ENCODE measurements around the gene GNAO1.
A peak's percentile ranks its signal among the peaks of the same experiment; 100 is the strongest.

The GNAO1 gene

DNA sequence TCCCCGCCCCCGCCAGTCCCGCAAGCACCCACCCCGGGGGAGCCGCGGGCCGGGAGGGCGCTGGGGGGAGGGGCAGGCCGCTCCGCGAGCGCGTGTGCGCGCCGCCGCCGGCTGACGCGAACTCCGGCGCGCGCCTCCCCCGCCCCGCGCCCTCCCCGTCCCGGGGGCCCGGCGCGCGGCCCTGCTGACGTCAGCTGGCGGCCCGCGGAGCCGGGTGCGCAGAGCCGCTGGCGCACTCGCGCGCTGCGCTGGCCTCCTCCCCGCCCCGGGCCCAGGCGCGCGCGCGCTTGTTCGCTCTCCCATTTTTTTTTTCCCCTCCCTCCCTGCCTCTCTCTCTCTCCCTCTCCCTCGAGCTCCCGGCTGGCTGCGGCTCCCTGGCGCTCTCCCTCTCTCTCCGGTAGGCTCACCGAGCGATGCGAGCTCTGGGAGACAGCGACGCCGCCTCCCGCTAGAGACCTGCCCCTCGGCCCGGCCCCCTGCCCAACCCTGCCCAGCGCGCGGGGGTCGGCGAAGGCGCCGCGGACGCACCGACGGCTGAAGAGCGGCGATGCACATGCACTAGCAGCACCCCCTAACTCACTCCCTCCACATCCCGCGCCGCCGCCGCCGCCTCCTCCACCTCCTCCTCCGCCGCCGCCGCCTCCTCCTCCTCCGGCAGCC is at the start of gene GNAO1:
Gene GNAO1, plus strand, starts transcription at position 334 of the 660 bp plus-strand sequence. CDS start 747 bp downstream, outside the sequence.
- DNase-seq (ENCODE audit: low read depth in 2 of 2): peak; percentile 27 to 28

DNA sequence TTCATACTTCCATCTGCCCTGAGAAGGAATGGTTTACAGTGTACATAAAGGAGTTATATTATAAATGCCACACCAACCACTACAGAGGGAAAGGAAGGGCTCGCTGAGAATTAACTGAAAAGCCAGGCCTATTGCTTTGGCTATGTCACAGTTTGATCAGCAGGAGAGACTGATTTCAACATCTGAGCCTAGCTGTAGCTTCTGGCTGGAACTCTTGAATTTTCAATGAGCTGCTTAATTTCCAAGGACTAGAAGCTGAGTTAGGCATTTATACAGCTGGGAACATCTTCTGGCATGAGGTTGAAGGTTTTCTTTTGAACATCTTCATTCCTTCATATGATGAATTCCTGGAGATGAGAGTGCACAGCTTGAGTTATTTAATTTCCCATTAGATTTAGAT is 47.6 kb upstream of the GNAO1 start:
- no peak for DNase-seq (ENCODE audit: low read depth in 2 of 2)

DNA sequence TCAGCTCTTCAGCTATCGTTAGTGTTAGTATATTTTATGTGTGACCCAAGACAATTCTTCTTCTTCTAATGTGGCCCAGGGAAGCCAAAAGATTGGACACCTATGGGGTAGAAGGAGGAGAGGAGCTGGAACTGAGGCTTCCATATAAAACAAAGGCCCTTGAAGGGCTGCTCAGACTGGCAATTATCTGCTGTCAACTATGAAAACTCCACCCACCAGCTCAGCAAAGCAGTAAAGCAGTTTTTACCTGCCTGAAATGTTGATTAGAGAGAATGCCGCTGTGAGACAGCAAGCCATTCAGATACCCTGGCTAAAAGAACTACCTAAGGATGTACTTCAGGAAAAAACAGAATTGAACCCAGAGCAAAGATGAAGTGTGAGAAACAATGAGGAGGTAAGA is 45.9 kb upstream of the GNAO1 start:
- no peak for DNase-seq (ENCODE audit: low read depth in 2 of 2)

DNA sequence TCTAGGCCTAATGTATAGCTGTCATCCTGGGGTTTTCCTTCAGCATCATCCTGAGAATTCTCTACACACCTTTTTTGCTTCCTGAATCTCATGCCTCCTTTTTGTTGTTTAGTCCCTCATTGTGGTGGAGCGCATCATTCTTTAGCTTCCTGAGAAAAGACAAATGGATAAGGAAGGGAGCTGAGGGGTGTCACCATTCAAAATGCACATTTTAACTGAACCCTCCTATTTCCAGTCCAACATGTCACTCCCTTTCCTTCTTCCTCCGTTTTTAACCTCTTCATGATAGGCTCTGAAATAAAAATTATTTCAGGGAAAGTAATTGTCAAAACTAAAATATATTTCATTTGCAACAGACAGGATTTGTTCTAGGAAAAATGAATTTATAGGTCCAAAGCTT is 39.7 kb upstream of the GNAO1 start:
- no peak for DNase-seq (ENCODE audit: low read depth in 2 of 2)

DNA sequence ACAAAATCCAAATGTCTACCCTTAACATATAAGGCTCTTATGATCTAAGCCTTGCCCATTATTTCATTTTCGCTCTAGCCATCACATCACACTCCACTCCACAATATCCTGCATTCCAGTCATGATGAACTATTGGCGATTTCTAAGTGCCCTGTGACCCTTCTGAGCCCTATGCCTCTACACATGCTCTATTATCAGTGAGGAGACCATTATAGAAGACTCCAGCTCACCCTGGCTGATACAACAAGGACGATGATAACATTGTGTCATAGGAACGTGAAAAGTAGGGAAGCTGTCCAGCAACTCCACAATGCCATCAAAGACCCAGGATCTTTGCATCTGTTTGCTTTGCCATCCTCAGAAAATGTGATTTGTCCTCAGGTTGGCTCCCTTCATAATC is 29.6 kb upstream of the GNAO1 start:
- DNase-seq (ENCODE audit: low read depth in 2 of 2): no peak

DNA sequence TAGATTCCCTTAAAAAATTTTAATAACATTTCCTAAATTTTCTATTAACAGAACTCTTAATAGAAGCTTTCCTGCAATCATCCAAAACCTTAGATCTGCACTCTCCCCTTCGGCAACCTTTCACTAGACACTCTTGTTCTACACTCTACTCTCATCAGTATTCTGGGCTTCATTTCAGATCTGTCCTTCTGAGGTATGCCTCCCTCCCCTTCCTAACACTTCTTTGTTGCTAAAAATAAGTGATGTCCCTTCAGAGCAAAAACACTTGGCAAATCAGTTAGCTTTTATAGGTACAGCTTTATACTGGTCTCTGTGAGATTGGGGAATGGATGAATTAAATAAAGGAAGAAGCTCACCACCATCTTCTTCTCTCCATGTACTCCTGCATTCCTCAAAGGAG is 28.2 kb upstream of the GNAO1 start:
- DNase-seq (ENCODE audit: low read depth in 2 of 2): no peak

- no peak for DNase-seq (ENCODE audit: low read depth in 2 of 2)
Observed at GRCh38 chr16:56163938-56164337, 27.4 kb upstream of the GNAO1 start.

DNA sequence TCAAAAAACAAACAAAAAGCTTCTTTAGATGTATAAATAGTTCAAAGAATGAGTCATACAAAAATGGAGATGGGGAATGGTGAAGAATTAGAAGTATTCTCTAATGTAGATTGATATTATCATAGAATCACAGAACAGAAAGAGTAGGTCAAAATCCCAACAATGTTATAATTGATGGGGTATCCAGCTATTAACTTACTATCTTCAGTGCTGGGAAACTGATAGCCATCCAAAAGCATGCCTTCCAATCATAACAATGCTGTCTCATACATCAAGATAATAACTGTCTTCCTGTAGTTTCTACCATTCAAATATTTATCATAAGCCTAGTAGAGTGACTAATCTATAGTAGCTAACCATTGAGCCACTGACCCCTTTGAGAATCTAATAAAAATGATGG is 26.7 kb upstream of the GNAO1 start:
- DNase-seq (ENCODE audit: low read depth in 2 of 2): no peak

DNA sequence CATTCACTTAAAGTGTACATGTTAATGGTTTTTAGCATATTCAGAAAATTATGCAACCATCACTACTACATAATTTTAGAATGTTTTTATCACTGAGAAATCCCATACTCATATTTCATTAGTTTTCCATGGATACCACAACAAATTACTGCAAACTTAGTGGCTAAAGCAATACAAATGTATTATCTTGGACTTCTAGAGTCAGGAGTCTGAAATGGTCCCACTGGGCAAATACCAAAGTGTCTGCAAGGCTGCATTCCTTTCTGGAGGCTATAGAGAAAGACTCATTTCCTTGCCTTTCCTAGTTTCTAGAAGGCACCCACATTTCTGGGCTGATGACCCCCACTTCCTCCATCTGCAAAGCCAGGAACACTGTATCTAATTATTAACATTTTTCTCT is 16.9 kb upstream of the GNAO1 start:
- DNase-seq (ENCODE audit: low read depth in 2 of 2): no peak

GRCh38 chr16:56181401-56181800 is 9.9 kb upstream of the GNAO1 start:
- no peak for DNase-seq (ENCODE audit: low read depth in 2 of 2)

DNA sequence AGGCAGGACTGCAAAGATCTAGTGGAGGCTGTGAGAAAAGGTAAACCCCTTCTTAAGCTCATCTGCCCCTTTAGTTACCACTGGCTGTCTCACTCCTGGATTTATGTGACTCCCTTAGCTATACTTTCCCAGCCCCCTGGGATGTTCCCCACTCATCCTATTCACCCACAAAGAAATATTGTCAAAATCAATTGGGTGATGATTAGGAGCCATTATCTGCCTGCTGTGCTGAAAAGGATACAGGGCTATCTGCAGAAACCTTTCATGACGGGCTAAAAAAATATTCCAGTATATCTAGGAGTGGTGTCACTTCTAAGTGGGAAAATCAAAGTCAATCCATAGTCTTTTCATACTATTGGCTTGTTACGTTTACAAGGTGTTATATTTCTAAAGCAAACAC is 8.0 kb upstream of the GNAO1 start:
- DNase-seq (ENCODE audit: low read depth in 2 of 2): no peak

GRCh38 chr16:56190048-56190676 is 1.1 kb upstream of the GNAO1 start:
- DNase-seq (ENCODE audit: low read depth in 2 of 2): no peak

DNA sequence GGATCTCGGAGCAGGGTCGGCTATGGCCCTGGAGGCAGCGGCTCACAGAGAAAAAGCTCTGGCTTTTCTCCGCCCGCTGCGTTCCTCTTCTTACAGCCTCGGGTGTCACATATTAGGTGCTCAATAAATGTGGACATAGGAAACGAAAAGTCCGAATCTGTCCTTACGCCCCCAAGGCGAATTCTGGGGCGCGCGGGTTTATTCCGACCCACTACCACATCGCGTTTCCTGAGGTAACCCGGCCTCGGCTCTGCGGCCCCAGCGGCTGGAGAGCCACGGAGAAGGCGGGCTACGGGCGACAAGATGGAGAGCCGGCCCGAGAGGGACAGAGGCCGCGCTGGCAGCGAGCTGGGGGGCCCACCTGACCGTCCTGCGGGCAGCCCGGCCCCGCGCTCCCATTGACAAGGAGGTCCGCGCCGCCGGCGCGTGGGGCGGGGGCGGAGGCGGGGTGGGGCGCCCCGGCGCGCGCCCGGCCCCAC is 573 bp upstream of the GNAO1 start:
- DNase-seq (ENCODE audit: low read depth in 2 of 2): no peak

DNA sequence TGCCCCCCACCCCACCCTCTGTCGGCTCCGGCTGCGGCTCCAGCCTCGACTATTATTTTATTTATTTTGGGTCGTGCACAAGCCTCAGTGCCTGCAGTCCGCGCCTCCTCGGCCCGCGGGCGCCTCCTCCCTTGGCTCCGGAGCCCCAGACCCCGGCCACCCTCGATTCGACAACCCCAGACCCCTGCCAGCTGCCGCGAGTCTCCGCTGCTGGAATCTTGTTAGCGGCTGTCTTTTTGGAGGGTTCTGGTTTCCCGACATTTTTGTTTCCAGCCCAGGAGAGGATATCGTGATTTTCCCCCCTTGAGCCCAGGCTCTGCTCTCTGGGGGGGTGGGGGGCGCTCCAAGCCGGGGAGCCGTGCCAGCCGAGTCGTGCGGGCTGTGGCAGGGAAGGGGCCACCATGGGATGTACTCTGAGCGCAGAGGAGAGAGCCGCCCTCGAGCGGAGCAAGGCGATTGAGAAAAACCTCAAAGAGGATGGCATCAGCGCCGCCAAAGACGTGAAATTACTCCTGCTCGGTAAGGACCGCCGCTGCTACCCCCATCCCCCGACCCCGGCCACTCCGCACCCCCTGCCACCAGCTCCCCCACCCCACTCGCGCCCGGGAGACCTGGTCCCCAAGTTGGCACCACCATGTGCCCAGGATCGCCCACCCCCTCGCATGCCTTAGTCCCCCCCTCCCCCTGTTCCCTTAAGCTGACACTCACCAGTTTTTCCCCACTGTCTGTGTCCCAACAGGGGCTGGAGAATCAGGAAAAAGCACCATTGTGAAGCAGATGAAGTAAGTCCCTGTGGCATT is 746 bp downstream of the GNAO1 start:
- no peak for DNase-seq (ENCODE audit: low read depth in 2 of 2)

- no peak for DNase-seq (ENCODE audit: low read depth in 2 of 2)
Observed at GRCh38 chr16:56192635-56192945, 1.3 kb downstream of the GNAO1 start.

- DNase-seq (ENCODE audit: low read depth in 2 of 2): no peak
Observed at GRCh38 chr16:56192986-56193945, 2.0 kb downstream of the GNAO1 start.

- DNase-seq (ENCODE audit: low read depth in 2 of 2): peak in 1 of 2 experiments; percentile 21
Observed at GRCh38 chr16:56193951-56194726, 2.9 kb downstream of the GNAO1 start.

GRCh38 chr16:56195151-56195550 is 3.9 kb downstream of the GNAO1 start:
- no peak for DNase-seq (ENCODE audit: low read depth in 2 of 2)

DNA sequence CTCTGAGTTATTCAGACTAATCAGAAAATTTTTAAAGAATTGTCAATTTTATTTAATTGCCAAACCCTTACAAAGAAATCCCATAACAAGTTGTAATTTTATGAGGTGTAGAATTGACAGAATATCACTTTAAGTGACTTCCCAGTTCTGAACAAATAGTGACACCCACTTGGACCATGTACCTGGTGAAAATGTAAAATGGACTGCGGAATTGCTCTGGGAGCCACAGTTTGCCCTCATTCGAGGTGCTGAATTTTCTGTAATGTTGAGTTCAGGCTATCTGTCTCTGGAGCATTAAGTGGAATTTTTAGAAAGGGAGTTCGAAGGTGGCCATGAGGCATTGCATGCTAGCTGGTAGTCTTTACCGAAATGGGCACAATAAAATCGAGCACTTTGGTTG is 5.1 kb downstream of the GNAO1 start:
- DNase-seq (ENCODE audit: low read depth in 2 of 2): no peak

- no peak for DNase-seq (ENCODE audit: low read depth in 2 of 2)
Observed at GRCh38 chr16:56197192-56197992, 6.1 kb downstream of the GNAO1 start.

Measured in fibroblast of skin of left biceps (primary cell).